Spleen (tissue), 7 donors: ENCODE measurements around the gene PRR29.

Experiments
- CTCF ChIP-seq, 11 experiments: fragments of 200-600 bp in 7 of 11; fragments of 450-650 bp in 4 of 11; sonication (generic) in 4 of 11; IDR thresholded peaks in 8 of 11; conservative IDR thresholded peaks in 3 of 11; 1 replicate in 7 of 11; 2 replicates in 4 of 11; pipeline versions ENCODE4 v1.4.0 to v1.8.0; 2016 to 2021; ENCODE audit warnings: antibody characterized with exemption in 11 of 11, inconsistent platforms in 4 of 11, mild to moderate bottlenecking in 1 of 11
- POLR2A ChIP-seq, 3 donors: fragments of 450-650 bp; IDR thresholded peaks; one replicate each; pipeline ENCODE4 v1.5.1; 2017; ENCODE audit warnings: antibody characterized with exemption in 3 of 3, mild to moderate bottlenecking in 1 of 3
- donor health status: DM: no; HTN: no; CAD: no; lungs with moderate emphysema.
- donor health status: DM: no; HTN: no; CAD: no.
- donor health status: DM: no; HTN: no; CAD: no.

DNA sequence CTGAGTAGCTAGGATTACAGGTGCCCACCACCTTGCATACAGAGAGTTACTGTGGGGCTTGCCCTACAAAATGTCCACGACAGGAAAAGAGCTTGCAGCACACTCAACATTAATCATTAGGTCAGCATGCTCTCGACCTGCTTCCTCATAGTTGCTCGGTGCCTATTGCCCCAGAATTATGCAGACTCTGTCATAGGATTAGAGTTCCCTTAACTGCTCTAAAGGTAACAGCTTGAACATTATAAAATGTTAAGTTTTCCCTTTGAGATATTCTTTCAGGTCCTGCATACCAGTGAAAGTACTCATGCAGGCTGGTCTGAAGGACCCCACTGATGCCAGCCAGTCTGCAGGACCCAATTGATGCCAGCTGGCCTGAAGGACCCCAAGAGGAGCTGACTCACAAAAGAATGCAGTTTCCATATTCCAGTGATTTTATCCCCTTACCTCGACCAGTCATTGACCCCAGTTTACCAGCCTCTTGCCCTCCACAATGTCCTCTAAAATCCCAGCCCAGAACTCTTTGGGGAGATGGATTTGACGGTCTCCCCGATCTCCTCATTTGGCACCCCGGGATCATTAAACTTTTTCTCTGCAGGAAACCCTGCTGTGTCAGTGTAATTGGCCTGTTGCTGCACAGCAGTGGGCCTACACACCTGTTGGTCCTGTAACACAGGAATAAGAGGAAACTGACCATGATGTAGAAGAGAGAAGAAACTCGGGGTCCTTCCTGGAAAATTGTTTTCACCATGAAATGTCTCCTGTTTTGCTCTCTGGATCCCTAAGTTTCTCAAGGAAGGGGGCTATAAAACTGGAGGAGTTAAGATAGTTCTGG, 11.6 kb downstream of the PRR29 start:
- TF ChIP-seq CTCF (IDR thresholded peaks at IDR 0.05 in 8 of 11, conservative IDR thresholded peaks at IDR 0.05 in 3 of 11) (no peak), POLR2A (IDR thresholded peaks at IDR 0.05) (no peak)
